Anterior cingulate cortex (tissue), 58 donors: ENCODE results near the gene KIF16B.

ENCODE experiments used
- DNase-seq, 58 donors: peaks; one replicate each; lab custom pipeline; 2025; lab: John Stamatoyannopoulos, UW

KIF16B gene

GRCh38 chr20:16407251-16408067, 165.8 kb downstream of the KIF16B start:
- DNase-seq: no peak

GRCh38 chr20:16405254-16405653, 168.0 kb downstream of the KIF16B start:
- peak in 5 of 58 donors; percentile 5 to 36 (median 12) for DNase-seq

- no peak for DNase-seq
Observed at GRCh38 chr20:16404640-16405039, 168.6 kb downstream of the KIF16B start.

- no peak for DNase-seq
Observed at GRCh38 chr20:16404171-16404570, 169.1 kb downstream of the KIF16B start.

- DNase-seq: no peak
Observed at GRCh38 chr20:16400234-16400633, 173.0 kb downstream of the KIF16B start.

- no peak for DNase-seq
Observed at GRCh38 chr20:16399801-16400200, 173.4 kb downstream of the KIF16B start.

- peak in 50 of 58 donors; percentile 4 to 80 (median 48) for DNase-seq
Observed at GRCh38 chr20:16397086-16397485, 176.2 kb downstream of the KIF16B start.

GRCh38 chr20:16395366-16395765, 177.9 kb downstream of the KIF16B start:
- DNase-seq: no peak

- DNase-seq: no peak
Observed at GRCh38 chr20:16394784-16395183, 178.5 kb downstream of the KIF16B start.

GRCh38 chr20:16393836-16394235, 179.4 kb downstream of the KIF16B start:
- DNase-seq: no peak

GRCh38 chr20:16393297-16393696, 180.0 kb downstream of the KIF16B start:
- DNase-seq: no peak

GRCh38 chr20:16392346-16392745, 180.9 kb downstream of the KIF16B start:
- DNase-seq: no peak

GRCh38 chr20:16390991-16391390, 182.3 kb downstream of the KIF16B start:
- no peak for DNase-seq

- DNase-seq: no peak
Observed at GRCh38 chr20:16388731-16389130, 184.5 kb downstream of the KIF16B start.

- no peak for DNase-seq
Observed at GRCh38 chr20:16387666-16388065, 185.6 kb downstream of the KIF16B start.

GRCh38 chr20:16385891-16386290, 187.4 kb downstream of the KIF16B start:
- no peak for DNase-seq

GRCh38 chr20:16385462-16385861, 187.8 kb downstream of the KIF16B start:
- DNase-seq: no peak

GRCh38 chr20:16381444-16381843, 191.8 kb downstream of the KIF16B start:
- no peak for DNase-seq

GRCh38 chr20:16378712-16379370, 194.4 kb downstream of the KIF16B start:
- DNase-seq: no peak

GRCh38 chr20:16378122-16378521, 195.1 kb downstream of the KIF16B start:
- no peak for DNase-seq

- DNase-seq: no peak
Observed at GRCh38 chr20:16369441-16369840, 203.8 kb downstream of the KIF16B start.
